Measurements from ENCODE around the gene WDR82.

- no peak for TF ChIP-seq GATA3 (IDR thresholded peaks at IDR 0.05; ENCODE audit: low read depth, low read length)
- no peak for TF ChIP-seq GATA2 (IDR thresholded peaks at IDR 0.05; ENCODE audit: low read depth, low read length)
Measured at GRCh38 chr3:52253314-52254304, 24.8 kb downstream of the WDR82 start.

Measured in SH-SY5Y (cell line).